HPDE6-E6E7 (cell line): ENCODE measurements around the gene MRPL9.
"Not testable (repeated sequence)": the region's sequence is repeated elsewhere in the genome, so short reads cannot be mapped to it uniquely, and the experiment has no call there.

ENCODE experiments used
- DNase-seq: peaks from one replicate; pipeline ENCODE4 v3.0.0; 2011; ENCODE audit warnings: missing footprints; ENCODE audit errors: extremely low spot score

MRPL9 gene

DNA sequence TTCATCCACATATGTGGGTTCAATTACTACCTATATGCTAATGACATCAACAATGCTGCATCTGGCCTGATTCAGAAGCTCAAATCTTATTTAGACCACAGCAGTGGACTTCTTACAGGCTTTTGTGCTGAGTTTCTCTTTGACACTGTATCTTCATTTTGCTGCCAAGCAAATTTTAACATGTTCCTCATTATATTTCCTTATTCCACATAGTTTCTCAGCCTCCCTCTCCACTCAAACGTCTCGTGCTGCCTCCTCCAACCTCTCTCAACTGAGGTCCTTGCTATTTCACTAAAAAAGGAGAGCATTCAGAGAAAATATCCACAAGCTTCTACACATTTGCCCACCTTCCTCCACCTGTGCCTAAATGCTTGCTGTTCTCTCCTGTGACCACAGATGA lies 20.5 kb upstream of the MRPL9 start:
- DNase-seq = no peak

DNA sequence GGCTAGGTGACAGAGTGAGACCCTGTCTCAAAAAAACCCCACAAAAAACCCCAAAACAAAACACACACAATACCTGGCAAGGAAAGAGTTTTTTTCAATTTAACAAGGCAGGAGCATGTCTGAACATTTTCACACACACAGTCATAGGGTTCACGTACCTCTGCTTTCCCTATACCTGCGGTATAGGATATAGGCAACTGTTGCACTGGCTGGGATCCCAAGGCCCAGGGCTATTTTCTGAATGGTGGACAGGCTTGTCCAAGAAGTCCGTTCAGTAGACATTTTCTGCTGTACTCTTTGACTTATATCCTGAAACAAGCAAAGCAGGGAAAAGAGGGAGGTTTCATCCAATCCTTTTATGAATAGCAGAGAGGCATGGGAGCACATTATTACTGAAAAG lies 19.4 kb upstream of the MRPL9 start:
- DNase-seq = no peak

DNA sequence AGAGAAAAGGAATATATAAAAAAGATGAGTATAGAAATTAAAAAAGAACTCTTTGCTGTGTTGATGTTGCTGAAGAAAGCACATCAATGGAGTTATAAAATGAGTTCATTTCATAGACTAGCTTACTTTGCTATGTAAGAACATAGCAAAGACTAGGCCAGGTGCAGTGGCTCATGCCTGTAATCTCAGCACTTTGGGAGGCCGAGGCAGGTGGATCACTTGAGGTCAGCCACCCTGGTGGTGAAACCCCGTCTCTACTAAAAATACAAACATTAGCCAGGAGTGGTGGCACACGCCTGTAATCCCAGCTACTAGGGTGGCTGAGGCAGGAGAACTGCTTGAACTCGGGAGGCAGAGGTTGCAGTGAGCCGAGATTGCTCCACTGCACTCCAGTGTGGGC lies 18.7 kb upstream of the MRPL9 start:
- DNase-seq = not testable (repeated sequence)

DNA sequence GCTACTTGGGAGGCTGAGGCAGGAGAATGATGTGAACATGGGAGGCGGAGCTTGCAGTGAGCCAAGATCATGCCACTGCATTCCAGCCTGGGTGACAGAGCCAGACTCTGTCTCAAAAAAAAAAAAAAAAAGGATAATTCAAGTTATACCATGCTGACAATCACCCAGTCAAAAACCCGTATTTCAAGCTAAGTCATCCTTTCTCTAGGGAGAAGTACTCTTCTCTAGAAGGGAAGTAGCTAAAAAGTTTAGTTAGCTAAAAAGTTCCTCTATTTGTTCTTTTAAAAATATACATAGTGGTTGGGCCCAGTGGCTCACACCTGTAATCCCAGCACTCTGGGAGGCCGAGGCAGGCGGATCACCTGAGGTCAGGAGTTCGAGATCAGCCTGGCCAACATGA lies 17.4 kb upstream of the MRPL9 start:
- DNase-seq = not testable (repeated sequence)

DNA sequence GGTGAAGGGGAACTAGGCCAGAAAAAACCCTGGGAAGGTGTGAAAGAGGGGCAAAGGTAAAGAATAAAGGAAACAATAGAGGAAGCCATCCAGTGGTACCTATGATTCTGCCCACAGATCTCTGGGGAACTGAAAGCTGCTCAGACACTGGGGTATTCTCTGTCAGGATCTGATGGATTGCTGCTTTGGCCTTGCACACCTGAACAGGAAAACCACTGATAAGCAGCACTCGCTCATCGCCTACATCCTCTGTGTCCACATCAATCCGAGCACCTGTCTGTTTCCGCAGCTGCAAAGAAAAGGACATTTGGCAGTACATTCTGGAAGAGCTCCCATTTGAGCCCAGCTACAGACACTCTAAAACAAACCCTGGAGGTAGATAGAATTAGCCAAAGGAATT lies 16.6 kb upstream of the MRPL9 start:
- DNase-seq = no peak

DNA sequence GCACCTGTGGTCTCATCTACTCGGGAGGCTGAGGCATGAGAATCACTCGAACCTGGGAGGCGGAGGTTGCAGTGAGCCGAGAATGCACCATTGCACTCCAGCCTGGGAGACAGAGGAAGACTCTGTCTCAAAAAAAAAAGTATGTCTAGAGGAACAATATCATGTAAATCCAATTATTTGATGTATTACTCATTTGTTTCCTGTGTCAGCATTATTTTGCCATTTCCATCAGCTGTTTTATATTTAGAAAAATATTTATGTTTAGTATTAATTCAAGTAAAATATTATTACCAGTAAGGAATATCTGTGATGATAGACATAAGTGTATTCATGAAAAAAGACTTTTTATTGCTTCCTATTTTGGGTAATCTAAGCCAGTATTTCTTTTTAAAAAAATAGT lies 14.0 kb upstream of the MRPL9 start:
- no peak for DNase-seq

DNA sequence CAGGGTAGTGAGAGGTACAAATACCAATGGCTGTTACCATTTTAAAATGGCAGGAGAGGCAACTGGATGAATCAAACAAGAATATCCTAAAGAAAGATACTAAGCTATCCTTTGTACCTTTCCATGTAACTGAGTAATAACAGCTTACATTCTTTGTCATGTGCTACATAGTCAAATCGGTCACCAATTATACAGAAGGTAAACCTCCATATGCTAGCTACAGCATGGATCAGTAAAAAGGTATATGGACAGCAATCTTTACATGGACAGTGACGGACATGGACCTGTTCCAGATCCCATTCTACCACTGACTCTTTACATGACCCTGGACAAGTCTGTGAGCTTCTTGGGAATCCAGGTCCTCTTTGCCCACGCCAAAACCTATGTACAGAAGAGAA lies 13.4 kb upstream of the MRPL9 start:
- DNase-seq = no peak

DNA sequence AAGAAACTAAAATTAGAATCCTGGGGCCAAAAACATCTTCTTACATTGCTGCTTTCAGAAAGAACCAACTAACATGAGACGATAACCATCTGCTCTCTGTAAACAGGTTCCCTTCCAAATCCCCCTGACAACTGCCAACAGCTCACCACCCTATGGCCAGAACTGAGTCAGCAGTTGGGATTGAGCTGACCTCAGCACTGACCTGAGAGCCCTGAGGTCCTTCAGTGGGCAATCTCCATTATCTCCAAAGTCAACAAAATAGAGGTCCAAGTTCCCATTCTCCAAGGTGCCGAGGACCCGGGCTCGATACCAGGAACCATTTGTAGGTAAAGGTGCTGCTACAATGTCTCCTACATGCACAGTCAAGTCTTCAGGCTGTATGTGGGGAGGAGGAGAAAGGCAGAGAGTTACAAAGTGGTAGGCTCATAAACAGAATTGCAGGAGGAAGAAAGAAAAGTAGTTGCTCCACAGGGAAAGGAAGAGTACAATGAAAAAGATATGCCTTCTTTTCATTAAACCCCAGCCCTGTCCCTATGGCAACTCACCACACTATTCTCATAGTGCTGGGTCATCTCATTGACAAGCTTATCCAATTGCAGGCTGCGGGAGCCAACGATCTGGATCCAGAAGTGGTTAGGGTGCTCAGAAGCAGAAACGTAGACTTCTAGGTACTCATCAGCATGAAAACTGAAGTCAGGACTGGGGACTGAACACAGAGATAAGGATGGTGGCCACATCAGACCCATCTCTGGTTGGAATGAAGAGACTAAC lies 12.8 kb upstream of the MRPL9 start:
- DNase-seq = no peak

DNA sequence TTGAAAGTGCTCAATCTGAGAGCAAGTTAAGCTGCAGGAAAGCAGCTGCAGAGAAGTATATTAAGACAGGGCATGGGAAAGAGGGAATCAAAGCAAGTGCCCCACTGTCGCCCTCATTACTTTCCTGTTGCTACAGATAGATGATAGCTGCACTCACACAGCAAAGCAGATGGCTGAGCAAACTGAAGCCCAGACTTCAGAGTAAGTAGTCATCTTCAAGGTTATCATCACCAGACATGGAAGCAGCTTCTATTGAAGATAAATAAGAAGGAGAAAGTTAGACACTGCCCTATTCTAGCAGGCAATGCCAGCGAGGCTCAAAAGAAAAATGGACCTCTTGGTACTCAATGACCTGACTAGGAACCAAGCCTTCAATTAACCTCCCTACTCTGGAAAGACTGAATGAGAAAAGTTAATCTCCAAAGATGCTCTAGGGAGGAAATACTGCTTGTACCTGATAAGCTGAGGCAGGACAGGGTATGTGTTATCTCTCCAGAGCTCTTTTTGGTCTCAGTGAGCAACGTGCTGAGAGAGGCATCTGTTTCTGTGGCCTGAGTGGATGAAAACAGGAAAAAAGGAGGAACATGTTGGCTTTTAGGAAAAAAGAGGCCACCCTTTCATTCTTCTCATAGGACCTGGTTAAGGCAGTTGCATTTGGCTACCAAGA lies 11.1 kb upstream of the MRPL9 start:
- DNase-seq = no peak

DNA sequence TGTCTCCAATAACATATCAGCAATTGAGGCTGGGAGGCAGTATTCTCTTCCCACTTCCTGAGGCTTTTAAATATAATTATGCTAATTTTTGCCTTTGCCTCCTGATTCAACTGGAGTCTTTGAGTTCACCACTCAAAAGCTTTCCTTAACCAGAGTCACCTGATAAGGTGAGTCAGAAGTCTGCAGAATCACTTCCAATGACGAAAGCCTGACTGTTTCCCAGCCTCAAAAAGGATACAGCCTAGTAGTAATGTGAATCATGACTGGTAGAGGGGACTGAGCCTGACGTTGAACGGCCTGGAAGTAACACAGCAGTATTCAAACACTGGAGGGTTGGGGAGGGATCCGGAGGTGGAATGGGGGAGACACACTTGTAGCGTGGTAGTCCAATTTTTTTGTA lies 10.4 kb upstream of the MRPL9 start:
- peak; percentile 94 for DNase-seq

DNA sequence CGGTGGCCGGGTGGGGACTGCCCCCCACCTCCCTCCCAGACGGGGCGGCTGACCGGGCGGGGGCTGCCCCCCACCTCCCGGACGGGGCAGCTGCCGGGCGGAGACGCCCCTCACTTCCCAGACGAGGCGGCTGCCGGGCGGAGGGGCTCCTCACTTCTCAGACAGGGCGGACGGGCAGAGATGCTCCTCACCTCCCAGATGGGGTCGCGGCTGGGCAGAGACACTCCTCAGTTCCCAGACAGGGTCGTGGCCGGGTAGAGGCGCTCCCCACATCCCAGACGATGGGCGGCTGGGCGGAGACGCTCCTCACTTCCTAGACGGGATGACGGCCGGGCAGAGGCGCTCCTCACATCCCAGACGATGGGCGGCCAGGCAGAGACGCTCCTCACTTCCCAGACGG lies 6.0 kb upstream of the MRPL9 start:
- DNase-seq = not testable (repeated sequence)

DNA sequence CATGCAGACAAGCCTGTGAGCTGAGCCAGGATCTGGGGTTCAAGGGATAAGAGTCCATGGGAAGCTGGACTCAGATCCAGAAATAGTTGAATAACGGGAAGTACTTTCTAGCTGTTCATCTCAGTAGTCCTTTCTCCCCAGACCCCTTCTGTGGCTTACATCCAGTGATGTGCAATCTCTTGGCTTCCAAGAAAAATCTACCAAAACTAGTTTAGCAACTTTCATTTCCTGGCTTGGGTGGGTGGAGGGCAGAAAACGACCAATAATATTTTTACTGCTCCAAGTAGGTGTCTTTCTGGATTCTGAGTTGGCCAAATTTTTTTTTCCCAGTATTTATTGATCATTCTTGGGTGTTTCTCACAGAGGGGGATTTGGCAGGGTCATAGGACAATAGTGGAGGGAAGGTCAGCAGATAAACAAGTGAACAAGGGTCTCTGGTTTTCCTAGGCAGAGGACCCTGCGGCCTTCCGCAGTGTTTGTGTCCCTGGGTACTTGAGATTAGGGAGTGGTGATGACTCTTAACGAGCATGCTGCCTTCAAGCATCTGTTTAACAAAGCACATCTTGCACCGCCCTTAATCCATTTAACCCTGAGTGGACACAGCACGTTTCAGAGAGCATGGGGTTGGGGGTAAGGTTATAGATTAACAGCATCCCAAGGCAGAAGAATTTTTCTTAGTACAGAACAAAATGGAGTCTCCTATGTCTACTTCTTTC lies 5.2 kb upstream of the MRPL9 start:
- DNase-seq = peak; percentile 63

DNA sequence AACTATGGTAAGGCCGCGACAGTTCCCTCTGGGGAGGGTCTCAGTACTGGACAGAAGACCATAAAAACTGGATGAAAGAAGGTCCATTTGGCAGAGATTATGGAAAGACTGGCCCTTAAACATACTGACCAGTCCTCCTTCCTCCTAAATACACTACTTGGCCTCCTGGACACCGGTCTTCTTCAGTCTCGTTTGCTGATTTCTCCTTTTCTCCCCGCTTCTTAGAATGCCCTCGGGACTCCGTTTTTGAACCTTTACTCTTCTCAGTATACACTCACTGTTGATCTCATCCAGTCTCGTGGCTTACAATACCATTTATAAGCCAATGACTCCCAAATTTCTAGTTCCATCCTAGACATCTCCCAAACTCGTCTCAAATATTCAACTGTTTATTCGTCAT lies 694 bp upstream of the MRPL9 start:
- DNase-seq = no peak

DNA sequence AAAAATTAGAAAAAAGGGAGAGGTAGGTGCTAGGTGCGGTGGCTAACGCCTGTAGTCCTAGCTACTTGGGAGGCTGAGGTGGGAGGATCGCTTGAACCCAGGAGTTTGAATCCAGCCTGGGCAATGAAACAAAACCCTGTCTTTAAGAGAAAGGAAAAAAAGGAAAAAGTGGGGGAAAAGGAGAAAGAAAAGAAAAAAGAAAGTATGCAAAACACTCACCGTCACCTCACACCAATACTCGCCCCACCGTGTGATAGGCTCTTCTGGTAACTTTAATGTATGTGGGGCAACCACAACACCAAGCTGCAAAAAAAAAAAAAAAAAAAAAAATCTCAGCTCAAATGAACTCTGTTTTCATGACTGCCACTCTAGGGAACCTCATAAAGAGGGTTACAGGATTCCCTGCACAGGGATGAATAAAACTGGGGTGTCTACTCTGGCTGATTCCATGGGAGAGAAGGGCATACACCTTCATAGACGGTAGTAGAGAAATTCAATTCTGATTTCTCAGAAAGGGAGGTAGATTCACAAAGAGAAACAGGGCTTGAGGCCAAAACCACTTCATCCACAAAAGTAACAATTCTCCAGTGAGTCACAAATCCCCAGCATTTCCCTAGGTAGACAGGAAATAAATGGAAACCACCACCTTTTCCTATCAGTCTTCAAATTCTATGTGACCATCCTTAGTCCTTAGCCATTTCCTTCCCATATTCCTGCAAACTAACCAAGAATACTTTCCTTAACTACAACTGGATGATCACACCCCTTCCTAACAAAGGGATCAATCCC lies 2.5 kb downstream of the MRPL9 start:
- DNase-seq = no peak

DNA sequence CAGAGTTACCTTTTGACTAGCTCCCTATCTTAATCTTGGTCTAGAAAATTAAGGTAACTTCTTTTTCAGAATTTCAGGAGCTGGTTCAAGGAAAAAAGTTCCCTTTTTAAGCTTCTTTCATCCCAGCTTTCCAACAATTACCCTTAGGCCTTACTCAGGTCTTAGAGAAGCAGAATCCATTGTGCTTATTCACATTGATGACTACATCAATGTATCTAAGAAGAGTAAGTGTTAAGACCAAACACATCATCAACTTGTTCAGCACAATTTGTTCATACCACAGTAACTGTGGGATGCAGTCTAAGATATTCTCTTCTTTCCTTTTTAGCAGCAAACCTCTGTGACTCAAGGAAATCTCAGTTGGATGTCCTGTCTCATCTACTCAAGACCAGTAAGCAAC lies 4.1 kb downstream of the MRPL9 start:
- no peak for DNase-seq

DNA sequence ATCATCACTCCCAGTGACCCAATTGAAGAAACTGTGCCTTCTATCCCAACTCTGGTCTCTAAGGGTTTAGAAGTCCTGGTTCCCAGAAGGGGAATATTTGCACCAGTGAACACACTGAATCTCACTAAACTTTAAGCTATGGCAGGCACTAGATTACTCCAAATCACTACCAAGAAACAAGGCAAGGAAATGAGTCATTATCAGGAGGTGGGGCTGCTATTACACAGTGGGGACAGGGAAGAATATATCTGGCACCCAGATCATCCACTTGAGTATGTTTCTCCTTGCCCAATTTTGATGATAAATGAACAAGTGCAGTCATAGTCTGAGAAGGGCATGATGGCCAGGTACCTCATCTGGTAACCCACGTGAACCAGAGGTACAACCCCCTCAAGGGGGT lies 7.0 kb downstream of the MRPL9 start:
- DNase-seq = peak; percentile 58

DNA sequence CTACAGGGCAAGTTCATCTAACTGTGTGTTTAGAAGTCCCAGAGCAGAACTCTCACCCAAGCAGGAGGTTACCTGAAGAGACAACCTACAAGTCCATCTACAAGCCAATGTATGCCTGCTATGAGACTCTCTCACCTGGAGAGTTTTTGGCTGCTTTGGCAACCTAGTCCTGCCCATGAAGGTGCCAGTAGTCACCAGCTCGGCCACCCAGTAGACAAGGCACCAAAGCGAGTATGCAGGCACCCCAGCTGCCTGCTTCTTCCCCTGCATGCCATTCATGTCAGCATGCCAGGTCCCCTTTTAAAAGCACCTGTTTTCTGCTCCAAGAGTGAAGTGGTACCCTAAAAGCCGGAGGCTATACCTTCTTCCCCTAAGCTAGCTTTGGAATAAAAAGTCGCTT lies 21.8 kb downstream of the MRPL9 start:
- no peak for DNase-seq

DNA sequence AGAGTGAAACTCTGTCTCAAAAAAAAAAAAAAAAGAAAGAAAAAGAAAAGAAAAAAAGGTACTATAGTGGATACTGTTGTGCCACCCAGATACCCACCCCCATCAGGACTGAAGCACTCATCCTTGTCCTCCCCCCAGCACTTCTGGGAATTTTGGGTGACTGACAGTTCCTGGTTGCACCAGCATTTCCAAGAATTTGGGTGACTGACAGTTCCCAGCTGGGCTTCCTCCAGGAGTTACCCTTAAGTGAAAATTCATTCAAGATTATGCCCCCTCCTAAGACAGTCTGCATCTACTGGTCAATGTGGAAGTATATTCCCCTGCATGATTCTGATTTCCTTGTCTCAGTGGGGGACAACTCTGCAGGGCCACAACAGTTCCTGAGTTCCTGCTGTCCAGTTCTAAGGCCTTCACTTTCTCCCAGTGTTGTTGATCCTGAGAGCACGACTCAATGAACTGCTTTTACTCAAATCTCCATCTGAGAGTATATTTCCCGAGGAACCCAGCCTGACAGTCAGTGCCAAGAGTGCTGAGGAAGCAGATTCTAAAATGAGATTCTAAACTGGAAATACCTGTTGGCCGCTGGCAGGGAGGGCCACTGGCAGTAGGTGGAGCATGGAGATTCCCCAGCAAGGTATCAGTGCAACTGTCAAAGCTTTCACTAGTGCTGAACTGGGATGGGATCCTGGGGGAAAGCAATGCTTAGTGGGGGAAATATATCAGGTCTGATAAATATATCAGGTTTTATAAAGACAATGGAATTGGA lies 23.5 kb downstream of the MRPL9 start:
- peak; percentile 89 for DNase-seq

DNA sequence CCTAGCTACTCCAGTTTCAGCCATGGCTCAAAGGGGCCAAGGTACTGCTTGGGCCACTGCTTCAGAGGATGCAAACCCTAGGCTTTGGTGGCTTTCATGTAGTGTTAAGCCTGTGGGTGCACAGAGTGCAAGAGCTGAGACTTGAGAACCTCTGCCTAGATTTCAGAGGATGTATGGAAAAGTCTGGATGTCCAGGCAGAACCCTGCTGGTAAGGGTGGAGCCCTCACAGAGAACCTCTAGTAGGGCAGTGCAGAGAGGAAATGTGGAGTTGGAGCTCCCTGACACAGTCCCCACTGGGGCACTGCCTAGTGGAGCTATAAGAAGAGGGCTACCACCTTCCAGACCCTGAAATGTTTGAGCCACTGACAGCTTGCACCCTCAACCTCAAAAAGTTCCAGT lies 25.8 kb downstream of the MRPL9 start:
- DNase-seq = no peak

DNA sequence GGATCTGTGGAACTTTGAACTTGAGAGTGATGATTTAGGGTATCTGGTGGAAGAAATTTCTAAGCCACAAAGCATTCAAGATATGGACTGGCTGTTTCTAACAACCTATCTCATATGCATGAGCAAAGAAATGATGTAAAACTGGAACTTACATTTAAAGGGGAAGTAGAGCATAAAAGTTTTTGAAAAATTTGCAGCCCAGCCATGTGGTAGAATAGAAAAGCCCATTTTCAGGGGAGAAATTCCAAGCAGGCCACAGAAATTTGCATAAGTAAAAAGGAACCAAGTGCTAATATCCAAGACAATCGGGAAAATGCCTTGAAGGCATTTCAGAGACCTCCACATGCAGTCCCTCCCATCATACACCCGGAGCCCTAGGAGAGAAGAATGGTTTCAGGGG lies 26.3 kb downstream of the MRPL9 start:
- no peak for DNase-seq

DNA sequence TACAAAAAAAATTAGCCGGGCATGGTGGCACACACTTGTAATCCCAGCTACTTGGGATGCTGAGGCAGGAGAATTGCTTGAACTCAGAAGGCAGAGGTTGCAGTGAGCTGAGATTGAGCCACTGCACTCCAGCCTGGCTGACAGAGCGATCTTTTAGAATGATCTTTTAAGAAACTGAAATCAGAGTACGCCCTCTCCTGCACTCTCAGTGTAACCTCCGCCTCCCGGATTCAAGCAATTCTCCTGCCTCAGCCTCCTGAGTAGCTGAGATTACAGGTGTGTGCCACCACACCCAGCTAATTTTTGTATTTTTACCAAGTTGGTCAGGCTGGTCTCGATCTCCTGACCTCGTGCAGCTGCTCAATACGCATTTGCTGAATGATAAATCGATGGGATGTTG lies 29.3 kb downstream of the MRPL9 start:
- DNase-seq = not testable (repeated sequence)
